Transverse colon (tissue), 4 donors: ENCODE data around the gene PTPRE.

Experiments used
- EP300 ChIP-seq: sonication (generic); formaldehyde crosslinking; IDR thresholded peaks from one replicate; pipeline ENCODE4 v1.6.1; 2017; ENCODE audit warnings: antibody characterized with exemption, low read depth
- POLR2A ChIP-seq: fragments of 450-650 bp; IDR thresholded peaks from one replicate; pipeline ENCODE4 v1.6.1; 2016; ENCODE audit warnings: antibody characterized with exemption, mild to moderate bottlenecking, moderate library complexity
- POLR2AphosphoS5 ChIP-seq, 3 donors: sonication (generic); formaldehyde crosslinking; IDR thresholded peaks; one replicate each; pipeline ENCODE4 v1.6.1; 2016; ENCODE audit warnings: antibody characterized with exemption in 3 of 3
- TF ChIP-seq, protein P1 (sequence below), 5 experiments: fragments of 200-600 bp in 3 of 5; fragments of 450-650 bp in 2 of 5; sonication (generic) in 3 of 5; IDR thresholded peaks; 1 replicate in 2 of 5; 2 replicates in 3 of 5; pipeline ENCODE4 v1.5.1; 2016 to 2017; ENCODE audit warnings: antibody characterized with exemption in 5 of 5, inconsistent platforms in 3 of 5, mild to moderate bottlenecking in 2 of 5, moderate library complexity in 1 of 5

DNA sequence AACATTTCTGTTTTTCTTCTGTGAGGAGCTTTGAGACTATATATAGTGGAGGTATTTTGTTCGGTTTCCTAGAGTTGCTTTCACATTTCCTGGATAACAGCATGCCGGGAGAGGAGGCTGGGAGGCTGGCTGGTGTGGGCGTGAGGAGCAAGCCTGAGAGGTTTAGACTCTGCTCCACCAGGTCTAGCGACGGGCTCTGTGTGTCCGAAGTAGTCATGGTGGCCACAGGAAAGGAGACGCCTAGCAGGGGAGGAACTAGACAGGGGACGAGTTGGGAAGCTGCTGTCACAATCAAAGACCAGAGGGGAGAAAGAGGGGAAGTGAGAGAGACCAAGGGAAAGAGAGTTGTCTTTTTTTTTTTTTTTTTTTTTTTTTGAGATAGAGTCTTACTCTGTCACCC lies 19.6 kb downstream of the PTPRE start:
- TF ChIP-seq, protein P1, sequence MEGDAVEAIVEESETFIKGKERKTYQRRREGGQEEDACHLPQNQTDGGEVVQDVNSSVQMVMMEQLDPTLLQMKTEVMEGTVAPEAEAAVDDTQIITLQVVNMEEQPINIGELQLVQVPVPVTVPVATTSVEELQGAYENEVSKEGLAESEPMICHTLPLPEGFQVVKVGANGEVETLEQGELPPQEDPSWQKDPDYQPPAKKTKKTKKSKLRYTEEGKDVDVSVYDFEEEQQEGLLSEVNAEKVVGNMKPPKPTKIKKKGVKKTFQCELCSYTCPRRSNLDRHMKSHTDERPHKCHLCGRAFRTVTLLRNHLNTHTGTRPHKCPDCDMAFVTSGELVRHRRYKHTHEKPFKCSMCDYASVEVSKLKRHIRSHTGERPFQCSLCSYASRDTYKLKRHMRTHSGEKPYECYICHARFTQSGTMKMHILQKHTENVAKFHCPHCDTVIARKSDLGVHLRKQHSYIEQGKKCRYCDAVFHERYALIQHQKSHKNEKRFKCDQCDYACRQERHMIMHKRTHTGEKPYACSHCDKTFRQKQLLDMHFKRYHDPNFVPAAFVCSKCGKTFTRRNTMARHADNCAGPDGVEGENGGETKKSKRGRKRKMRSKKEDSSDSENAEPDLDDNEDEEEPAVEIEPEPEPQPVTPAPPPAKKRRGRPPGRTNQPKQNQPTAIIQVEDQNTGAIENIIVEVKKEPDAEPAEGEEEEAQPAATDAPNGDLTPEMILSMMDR (IDR thresholded peaks at IDR 0.05): no peak
- TF ChIP-seq POLR2A (no peak), EP300 (no peak), POLR2AphosphoS5 (IDR thresholded peaks at IDR 0.05) (no peak)
